NCI-H460 (cell line): ENCODE measurements around the gene DHPS. TPM values are rescaled to one million over a fixed set of nuclear protein-coding genes. Genes with fewer than 3 reads are reported as not detected.
A peak's percentile ranks its signal among the peaks of the same experiment; 100 is the strongest.
"Not testable (repeated sequence)": the region's sequence is repeated elsewhere in the genome, so short reads cannot be mapped to it uniquely, and the experiment has no call there.

Experiments used
- DNase-seq: peaks from one replicate; pipeline ENCODE4 v3.0.0-alpha.2; 2016; ENCODE audit warnings: low read depth; ENCODE audit errors: extremely low read depth
- polyA plus RNA-seq: library from polyadenylated mRNA; depleted of rRNA; stranded (reverse); fragments of >200 nt; gene quantifications from 2 replicates; pipeline ENCODE4 v1.2.3, GENCODE V29; 2014; cell fraction: nucleus; rRNA removed
- total RNA-seq: library from RNA; depleted of rRNA; stranded (reverse); fragments of >200 nt; shearing (Covaris generic); gene quantifications from 2 replicates; pipeline ENCODE4 v1.2.3, GENCODE V29; 2014; rRNA removed

The DHPS gene
- 75.7 and 83.6 TPM in 2 replicates for total RNA-seq
- polyA plus RNA-seq: 167 and 217 TPM in 2 replicates

GRCh38 chr19:12681074-12681987 lies at the start of gene DHPS:
Gene DHPS (minus strand): TSS chr19:12681880. CDS start chr19:12681766, 114 bp downstream.
- peak; percentile 92 for DNase-seq

DNA sequence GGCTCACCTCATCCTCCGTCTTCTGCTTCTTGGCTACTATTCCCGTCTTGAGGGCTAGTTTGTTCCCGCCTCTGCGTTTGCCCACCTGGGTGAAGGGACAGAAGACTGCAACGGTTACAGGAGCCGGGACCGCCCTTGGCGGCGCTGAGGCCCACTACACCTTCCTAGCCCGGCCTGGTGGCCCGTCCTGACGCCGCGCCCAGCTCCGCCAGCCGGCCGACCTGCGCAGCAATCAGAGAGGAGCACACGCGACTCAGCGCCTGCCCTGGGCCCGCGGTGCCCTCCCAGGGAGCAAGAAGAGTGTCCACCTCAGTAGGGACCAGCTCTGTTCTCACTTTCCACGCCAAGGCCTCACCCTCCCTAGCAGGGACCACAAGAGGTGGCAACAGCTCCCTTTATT lies 49.7 kb upstream of the DHPS start:
- DNase-seq: no peak

- no peak for DNase-seq
Observed at GRCh38 chr19:12730064-12730463, 48.4 kb upstream of the DHPS start.

DNA sequence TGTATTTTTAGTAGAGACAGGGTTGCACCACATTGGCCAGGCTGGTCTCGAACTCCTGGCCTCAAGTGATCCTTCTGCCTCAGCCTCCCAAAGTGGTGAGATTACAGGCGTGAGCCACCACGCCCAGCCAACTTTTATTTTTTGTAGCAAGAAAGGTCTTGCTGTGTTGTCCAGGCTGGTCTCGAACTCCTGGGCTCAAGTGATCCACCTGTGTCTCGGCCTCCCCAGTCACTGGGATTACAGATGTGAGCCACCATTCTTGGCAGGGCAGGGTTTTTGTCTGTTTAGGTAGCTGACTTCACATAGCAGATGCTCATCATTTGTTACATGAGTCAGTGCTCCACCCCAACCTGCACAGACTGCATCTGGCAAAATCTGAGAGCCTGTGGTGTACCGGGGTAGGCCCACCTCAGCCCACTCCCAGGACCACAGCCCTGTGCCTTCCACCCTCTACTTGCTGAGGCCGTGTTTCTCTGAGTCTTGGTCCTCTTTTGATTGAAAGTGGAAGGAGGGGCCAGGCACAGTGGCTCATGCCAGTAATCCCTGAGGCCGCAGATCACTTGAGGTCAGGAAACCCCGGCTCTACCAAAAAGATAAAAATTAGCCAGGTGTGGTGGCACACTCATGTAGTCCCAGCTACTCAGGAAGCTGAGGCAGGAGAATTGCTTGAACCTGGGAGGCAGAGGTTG lies 46.2 kb upstream of the DHPS start:
- DNase-seq: no peak

- DNase-seq: no peak
Observed at GRCh38 chr19:12726988-12727316, 45.3 kb upstream of the DHPS start.

GRCh38 chr19:12725612-12726011 lies 43.9 kb upstream of the DHPS start:
- DNase-seq: not testable (repeated sequence)

DNA sequence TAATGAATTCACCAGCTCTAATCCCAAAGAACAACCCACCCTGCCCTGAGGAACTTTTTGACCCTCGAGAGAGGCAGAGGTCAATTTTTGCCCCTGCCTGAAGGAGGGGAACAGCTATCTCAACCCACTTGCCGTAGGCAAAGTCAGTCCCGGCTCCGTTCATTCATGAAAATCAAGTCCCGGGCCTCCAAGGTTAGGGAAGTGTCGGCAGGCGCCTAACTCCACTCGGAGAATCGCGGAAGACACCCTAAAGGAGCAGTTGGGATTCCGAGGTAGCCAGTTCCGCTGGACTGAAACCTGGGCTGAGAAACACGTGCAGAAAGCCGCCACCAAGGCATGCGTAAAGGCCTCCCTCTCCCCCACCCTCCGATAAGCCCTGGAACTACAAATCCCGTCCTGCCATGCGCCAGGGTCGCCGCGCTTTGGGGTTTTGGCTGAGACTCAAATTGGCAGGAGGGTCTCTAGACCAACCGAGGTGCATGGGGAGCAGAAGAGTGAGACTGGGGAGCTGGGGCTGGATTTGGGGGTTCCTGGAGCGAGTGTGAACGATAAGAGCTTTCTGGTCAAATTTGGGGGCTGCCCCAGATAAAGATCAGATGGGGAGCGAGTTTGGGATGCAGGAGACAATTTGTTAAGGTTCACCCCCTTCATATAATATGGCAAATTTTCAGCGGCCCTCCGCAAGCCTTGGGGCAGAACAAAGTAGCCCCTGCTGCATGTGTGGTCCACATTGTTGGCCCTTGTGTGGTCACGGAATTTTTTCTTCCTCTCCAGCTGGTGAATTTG lies 42.2 kb upstream of the DHPS start, which contains the start of gene TNPO2:
Gene TNPO2 (minus strand): TSS at position 292 of the 786 bp plus-strand sequence. CDS start 2,955 bp downstream, outside the sequence.
- DNase-seq: peak; percentile 38

DNA sequence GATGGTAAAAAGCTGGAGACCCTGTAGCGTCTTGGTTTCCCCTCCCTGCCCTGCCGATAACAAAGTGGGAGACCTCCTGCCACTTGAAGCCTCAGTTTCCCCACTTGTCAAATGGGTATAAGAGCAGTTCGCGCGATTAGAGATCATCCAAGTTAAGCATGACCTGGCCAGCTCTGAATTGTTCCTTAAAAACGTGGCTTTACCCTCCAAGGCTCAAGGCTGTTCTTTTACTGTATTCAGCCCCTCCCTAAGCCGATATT lies 41.6 kb upstream of the DHPS start:
- no peak for DNase-seq

GRCh38 chr19:12722566-12723380 lies 41.1 kb upstream of the DHPS start:
- DNase-seq: peak; percentile 97

DNA sequence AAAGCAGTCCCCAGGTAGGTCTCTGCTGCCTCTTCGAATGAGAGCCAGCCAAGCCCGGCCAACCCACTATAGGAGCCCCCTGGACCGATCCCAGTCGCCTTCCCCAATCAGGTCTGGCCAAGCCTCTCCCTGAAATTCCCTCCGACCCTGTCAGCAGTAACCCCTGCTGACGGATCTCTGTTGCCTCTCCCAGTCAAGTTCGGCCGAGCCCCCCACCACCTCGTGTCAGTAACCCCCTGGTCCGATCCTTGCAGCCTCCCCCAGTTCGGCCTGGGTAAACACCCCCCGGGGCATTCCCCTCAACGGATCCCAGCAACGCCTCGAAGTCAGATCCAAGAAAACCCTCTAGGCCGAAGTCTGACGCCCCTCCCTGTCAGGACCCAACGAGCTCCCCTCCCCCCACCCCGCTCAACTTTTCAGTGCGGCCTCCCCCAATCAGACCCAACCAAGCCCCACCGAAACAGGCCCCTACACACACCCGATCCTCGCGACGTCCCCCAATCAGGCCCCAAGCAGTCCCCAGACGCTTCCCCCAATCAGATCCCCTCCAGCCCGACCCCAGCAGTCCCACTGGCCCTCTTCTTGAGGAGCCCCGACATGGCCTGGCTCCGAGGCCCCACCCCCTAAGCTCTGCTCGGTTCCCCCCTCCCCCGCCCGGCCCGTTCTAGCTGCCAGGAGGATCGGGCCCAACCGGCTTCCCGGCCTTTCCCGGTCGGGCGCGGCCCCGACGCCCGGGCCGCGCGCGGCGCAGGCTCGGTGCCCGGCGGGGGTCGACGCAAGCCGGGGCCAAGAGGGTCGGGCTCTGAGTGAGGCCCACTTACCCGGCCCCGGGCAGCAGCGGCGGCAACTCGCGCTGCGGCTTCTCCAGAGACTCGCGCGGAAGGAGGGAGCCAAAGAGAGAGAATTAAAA lies 40.2 kb upstream of the DHPS start:
- DNase-seq: no peak

GRCh38 chr19:12720851-12721655 lies 39.4 kb upstream of the DHPS start:
- DNase-seq: no peak

DNA sequence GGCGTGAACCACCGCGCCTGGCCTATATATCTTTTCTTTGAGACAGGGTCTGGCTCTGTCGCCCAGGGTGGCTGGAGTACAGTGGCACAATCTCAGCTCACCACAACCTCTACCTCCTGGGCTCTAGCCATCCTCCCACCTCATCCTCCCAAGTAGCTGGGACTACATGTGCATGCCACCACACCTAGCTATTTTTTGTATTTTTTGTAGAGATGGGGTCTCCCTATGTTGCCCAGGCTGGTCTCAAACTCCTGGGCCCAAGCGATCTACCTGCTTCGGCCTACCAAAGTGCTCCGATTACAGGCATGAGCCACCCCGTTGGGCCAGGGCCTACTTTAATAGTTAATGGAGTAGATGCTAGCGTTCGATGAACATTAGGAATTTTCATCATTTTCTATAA lies 38.6 kb upstream of the DHPS start:
- no peak for DNase-seq

DNA sequence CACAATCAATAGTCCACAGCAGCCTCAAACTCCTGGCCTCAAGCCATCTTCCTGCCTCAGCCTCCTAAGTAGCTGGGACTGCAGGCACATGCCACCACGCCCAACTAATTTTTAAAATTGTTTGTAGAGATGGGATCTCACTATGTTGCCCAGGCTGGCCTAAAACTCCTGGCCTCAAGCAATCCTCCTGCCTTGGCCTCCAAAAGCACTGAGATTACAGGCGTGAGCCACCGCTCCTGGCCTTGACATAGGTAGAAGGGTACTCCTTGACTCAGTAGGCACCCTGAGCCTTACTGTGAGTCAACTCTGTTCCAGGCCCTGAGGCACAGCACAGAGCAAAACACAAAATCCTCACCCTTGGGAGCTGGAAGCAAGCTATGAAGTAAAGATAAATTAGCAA lies 34.2 kb upstream of the DHPS start:
- no peak for DNase-seq

DNA sequence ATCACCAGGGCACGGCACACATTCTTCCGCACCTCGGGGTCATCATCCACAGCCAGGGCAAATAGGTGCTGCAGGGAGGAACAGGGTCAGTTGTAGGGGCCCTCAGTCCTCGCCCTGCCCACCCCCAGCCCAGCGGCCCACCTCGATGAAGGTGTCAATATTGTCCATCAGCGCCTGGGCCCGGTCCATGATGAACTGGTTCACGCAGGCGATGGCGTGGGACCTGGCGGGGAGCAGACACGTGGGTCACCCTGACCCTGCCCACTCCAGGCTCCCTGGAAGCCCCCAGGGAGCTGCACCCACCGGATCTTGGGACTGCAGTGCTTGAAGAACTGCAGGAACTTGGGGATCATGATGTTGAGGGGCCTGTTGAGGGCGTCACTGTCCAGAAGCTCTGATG lies 33.4 kb upstream of the DHPS start:
- DNase-seq: no peak

- DNase-seq: not testable (repeated sequence)
Observed at GRCh38 chr19:12713304-12713703, 31.6 kb upstream of the DHPS start.

GRCh38 chr19:12712077-12712476 lies 30.4 kb upstream of the DHPS start:
- not testable (repeated sequence) for DNase-seq

DNA sequence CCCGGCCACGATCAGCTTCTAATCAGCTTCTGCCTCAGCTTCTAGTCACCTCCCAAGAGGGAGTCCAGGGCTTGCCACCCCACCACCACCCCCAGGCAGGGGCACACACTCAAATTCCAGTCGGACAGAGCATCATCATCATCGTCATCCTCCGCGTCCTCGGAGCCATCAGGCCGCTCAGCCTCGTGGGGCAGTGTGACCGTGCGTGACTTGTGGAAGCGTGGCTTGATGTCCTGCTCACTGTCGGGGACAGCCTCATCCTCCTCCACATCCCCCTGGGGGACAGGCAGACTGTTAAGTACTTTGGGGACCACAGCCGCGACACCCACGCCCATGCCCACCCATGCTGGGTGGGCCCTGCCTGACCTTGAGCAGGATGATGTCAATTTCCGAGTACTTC lies 29.5 kb upstream of the DHPS start:
- no peak for DNase-seq

DNA sequence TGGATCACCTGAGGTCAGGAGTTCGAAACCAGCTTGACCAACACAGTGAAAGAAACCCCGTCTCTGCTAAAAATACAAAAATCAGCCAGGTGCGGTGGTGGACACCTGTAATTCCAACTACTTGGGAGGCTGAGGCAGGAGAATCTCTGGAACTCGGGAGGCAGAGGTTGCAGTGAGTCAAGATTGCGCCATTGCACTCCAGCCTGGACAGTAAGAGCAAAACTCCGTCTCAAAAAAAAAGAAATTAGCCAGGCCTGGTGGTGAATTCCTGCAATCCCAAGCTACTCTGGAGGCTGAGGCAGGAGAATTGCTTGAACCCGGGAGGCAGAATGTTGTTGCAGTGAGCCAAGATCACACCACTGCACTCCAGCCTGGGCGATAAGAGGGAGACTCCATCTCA lies 27.0 kb upstream of the DHPS start:
- DNase-seq: no peak

- no peak for DNase-seq
Observed at GRCh38 chr19:12706332-12706718, 24.6 kb upstream of the DHPS start.
